Measurements from ENCODE around the gene NLRP1.

- TF ChIP-seq, protein P1, sequence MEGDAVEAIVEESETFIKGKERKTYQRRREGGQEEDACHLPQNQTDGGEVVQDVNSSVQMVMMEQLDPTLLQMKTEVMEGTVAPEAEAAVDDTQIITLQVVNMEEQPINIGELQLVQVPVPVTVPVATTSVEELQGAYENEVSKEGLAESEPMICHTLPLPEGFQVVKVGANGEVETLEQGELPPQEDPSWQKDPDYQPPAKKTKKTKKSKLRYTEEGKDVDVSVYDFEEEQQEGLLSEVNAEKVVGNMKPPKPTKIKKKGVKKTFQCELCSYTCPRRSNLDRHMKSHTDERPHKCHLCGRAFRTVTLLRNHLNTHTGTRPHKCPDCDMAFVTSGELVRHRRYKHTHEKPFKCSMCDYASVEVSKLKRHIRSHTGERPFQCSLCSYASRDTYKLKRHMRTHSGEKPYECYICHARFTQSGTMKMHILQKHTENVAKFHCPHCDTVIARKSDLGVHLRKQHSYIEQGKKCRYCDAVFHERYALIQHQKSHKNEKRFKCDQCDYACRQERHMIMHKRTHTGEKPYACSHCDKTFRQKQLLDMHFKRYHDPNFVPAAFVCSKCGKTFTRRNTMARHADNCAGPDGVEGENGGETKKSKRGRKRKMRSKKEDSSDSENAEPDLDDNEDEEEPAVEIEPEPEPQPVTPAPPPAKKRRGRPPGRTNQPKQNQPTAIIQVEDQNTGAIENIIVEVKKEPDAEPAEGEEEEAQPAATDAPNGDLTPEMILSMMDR (IDR thresholded peaks at IDR 0.05; ENCODE audit: poor library complexity), result no peak
- TF ChIP-seq EZH2phosphoT487 (IDR thresholded peaks at IDR 0.05; ENCODE audit: low read depth, severe bottlenecking, unreplicated experiment), result no peak
Observed at GRCh38 chr17:5582209-5583185, 1.8 kb downstream of the NLRP1 start.
